HS-27A (cell line): Measurements from ENCODE around the gene LEAP2.

Source experiments
- DNase-seq: peaks from one replicate; pipeline ENCODE4 v3.0.0-alpha.2; 2012; ENCODE audit warnings: low read depth, missing footprints

Gene LEAP2

GRCh38 chr5:132877938-132878337 is 4.5 kb downstream of the LEAP2 start:
- no peak for DNase-seq

- no peak for DNase-seq
Observed at GRCh38 chr5:132883261-132883834, 9.9 kb downstream of the LEAP2 start.

- DNase-seq: no peak
Observed at GRCh38 chr5:132884548-132884947, 11.1 kb downstream of the LEAP2 start.

GRCh38 chr5:132886064-132886823 is 12.8 kb downstream of the LEAP2 start:
- DNase-seq: no peak

GRCh38 chr5:132887283-132887682 is 13.8 kb downstream of the LEAP2 start:
- no peak for DNase-seq

- DNase-seq: no peak
Observed at GRCh38 chr5:132889501-132889900, 16.0 kb downstream of the LEAP2 start.

- no peak for DNase-seq
Observed at GRCh38 chr5:132890817-132891216, 17.3 kb downstream of the LEAP2 start.

- DNase-seq: no peak
Observed at GRCh38 chr5:132895719-132896305, 22.3 kb downstream of the LEAP2 start.

GRCh38 chr5:132896685-132897084 is 23.2 kb downstream of the LEAP2 start:
- DNase-seq: no peak

- DNase-seq: no peak
Observed at GRCh38 chr5:132898094-132898493, 24.6 kb downstream of the LEAP2 start.

GRCh38 chr5:132901036-132901435 is 27.6 kb downstream of the LEAP2 start:
- DNase-seq: no peak

GRCh38 chr5:132901730-132902129 is 28.3 kb downstream of the LEAP2 start:
- DNase-seq: no peak

- no peak for DNase-seq
Observed at GRCh38 chr5:132905938-132906337, 32.5 kb downstream of the LEAP2 start.

- no peak for DNase-seq
Observed at GRCh38 chr5:132907161-132907560, 33.7 kb downstream of the LEAP2 start.

- no peak for DNase-seq
Observed at GRCh38 chr5:132909702-132910101, 36.2 kb downstream of the LEAP2 start.

GRCh38 chr5:132915681-132916080 is 42.2 kb downstream of the LEAP2 start:
- no peak for DNase-seq

GRCh38 chr5:132916086-132916485 is 42.6 kb downstream of the LEAP2 start:
- no peak for DNase-seq
